ENCODE measurements around the gene UBQLN4. TPM values are rescaled to one million over a fixed set of nuclear protein-coding genes. Genes with fewer than 3 reads are reported as not detected.

UBQLN4 gene
- 32.5 TPM for total RNA-seq
- long read RNA-seq, transcript UBQLN4-201 (11 exons, 3,576 nt), result major isoform, 10 of 37 reads
- long read RNA-seq, partial matches to known transcripts, result 17 of 37 reads
- long read RNA-seq, other reads (novel, unspliced or antisense), result 10 of 37 reads

DNA sequence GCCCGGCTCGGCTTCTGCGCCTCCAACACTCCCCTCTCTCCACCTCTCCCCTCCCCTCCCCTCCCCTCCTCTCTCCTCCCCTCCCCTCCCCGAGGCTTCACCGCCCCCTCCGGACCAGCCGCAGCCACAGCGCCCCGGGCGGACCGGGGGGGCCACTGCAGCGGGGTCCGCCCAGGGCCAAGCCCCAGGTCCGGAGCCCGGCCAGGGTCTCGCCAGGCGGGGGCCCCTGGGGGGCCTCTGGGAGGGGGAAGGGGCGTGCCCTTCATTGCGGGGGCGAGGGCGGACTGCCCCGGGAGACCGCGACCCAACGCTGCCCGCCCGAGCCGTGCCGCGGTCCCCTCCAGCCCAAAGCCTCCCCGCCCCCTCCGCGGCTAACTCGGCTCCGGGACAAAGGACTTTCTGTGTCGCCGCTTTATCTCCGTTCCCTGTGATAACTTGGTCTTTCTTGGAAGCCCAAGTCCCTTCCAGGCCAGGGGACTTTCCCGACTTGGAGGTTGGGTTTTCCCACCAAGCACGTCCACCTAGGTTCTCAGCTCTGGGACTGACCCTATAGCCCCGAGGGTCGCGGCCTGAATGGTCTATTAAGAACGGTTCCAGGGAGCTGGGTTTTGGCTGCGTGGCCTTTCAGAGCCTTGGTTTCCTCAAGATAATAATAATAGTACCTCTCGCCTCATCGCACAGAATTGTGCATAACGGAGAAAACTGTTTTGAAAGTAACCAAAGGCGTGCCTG is at the start of gene UBQLN4:
Gene UBQLN4 (minus strand): TSS at position 31 of the 732 bp plus-strand sequence. CDS start 97 bp downstream, outside the sequence.
- TF ChIP-seq, protein P1, sequence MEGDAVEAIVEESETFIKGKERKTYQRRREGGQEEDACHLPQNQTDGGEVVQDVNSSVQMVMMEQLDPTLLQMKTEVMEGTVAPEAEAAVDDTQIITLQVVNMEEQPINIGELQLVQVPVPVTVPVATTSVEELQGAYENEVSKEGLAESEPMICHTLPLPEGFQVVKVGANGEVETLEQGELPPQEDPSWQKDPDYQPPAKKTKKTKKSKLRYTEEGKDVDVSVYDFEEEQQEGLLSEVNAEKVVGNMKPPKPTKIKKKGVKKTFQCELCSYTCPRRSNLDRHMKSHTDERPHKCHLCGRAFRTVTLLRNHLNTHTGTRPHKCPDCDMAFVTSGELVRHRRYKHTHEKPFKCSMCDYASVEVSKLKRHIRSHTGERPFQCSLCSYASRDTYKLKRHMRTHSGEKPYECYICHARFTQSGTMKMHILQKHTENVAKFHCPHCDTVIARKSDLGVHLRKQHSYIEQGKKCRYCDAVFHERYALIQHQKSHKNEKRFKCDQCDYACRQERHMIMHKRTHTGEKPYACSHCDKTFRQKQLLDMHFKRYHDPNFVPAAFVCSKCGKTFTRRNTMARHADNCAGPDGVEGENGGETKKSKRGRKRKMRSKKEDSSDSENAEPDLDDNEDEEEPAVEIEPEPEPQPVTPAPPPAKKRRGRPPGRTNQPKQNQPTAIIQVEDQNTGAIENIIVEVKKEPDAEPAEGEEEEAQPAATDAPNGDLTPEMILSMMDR (IDR thresholded peaks at IDR 0.05), result peak; percentile 52
- intact Hi-C loops (cut with DNase I), result no loop called here
- peaks cover 22% of the 10 kb centered on the region for H3K4me1 ChIP-seq
- H3K36me3 ChIP-seq, result peaks cover 32% of the 10 kb centered on the region
- H3K27me3 ChIP-seq (ENCODE audit: low read depth), result no peaks in the 10 kb centered on the region
- peak within 1 kb of the TSS; percentile 91 for H3K4me3 ChIP-seq
- peak within 1 kb of the TSS; percentile 85 for H3K27ac ChIP-seq
- DNase-seq (peak; percentile 90), ATAC-seq (peak; percentile 90 to 95)
- no peaks in the 10 kb centered on the region for H3K9me3 ChIP-seq

DNA sequence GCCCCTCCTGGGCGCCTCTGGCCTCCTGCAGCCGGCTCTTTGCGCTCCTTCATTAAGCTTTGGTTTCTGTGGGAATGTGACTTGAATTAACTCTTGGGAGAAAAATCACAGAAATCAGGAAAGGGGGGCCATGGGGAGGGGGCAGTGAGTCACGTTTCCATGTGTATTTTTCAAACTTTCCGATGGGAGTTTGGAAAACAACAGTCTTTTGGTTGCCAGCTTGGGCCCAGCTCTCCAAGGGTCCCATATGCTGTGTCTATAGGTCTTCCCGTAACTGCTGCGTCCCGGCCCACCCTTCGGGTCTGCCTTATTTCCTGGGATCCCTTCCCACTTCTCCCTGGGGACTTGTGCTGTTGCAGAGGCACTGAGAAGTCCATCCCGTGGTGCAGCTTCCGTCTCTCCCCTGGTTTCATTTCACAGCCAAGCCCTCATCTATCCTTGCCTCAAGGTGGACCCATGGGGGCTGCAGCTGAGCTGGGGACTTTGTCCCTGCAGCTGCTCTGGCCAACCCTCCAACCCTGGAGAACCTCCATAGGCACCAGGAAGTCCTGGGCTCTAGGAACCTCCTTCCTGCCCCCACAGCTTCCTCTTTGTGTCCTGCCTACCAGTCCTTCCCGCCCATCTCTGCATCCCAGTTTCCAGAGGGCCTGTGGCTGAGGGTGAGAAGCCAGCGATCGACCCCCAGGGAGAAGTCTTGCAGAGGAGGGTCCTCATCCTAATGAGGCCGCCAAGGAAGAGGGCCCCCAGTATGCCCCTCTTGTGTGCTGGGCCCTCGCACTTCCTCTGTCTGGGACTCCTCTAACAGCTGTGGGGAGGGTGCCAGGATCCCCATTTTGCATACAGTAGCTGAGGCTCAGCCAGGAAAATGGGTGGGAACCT is 49.3 kb upstream of the UBQLN4 start:
- H3K36me3 ChIP-seq, result no peaks in the 10 kb centered on the region
- intact Hi-C loops (cut with DNase I), result no loop called here
- peaks cover 65% of the 10 kb centered on the region for H3K4me1 ChIP-seq
- no peaks in the 10 kb centered on the region for H3K27me3 ChIP-seq (ENCODE audit: low read depth)
- TF ChIP-seq, protein P1 (IDR thresholded peaks at IDR 0.05), result no peak
- H3K27ac ChIP-seq, result peak overlapping the region; percentile 98
- no peak overlapping the region for H3K4me3 ChIP-seq
- no peaks in the 10 kb centered on the region for H3K9me3 ChIP-seq
- DNase-seq, result no peak
- no peak for ATAC-seq

DNA sequence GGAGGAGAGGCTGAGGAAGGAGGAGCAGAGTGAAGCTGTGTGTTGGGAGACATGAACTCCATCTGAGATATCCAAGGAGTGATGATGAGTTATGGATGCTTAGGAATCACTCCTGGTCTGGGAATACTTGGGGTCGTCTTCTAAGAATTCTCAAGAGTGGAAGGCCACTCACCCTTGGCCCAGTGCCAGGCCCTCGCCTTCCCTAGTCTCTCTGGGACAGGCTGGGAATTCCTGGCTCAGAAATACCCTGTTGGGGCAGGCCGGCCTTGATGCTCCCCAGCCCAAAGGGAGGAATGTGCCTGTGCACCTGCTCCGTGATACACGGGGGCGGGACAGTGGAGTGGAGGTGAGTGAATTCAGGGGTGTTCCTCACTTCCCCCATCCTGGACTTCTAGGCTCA is 48.3 kb upstream of the UBQLN4 start:
- no peak for DNase-seq

DNA sequence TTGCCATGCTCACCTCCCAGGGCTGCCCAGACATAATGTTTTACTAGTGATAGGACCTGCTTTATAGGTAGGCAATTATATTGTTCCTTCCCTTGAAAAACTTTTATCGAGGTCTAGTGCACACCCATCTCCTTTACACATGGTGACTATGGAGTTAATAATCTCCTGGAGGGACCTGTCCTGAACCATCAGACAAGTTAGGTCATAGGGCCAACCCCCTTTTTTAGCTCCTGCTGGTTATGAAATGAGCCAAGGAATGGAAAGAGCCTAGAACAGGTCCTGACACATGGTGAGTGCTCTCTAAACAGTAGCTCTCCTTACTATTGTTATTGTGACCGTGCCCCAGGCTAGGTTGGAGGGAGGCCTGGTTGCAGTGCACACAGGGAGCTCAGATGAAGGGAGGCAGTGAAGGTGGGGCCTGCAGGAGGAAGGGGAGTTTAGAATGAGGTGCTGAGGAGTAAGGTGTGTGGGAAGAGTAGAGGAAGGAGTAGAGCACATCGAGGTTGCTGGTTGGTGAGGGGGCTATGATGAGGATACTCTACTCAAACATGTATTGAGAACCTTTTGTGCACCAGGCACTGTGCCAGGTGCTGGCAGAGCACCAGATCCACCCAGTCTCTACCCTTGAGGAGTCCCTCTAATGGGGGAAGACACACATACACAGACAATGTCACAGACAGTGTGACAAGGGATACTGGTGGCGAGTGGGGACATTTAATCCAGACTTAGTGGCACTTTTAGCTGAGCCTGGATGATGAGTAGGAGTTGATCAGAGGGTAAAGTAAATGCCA is 46.8 kb upstream of the UBQLN4 start:
- no peak for ATAC-seq
- TF ChIP-seq, protein P1 (IDR thresholded peaks at IDR 0.05), result no peak
- intact Hi-C loops (cut with DNase I), result no loop called here
- Histone ChIP-seq H3K27me3 (ENCODE audit: low read depth) (no peaks in the 10 kb centered on the region), H3K27ac (no peak overlapping the region), H3K36me3 (no peaks in the 10 kb centered on the region), H3K9me3 (no peaks in the 10 kb centered on the region), H3K4me3 (no peak overlapping the region), H3K4me1 (peaks cover 63% of the 10 kb centered on the region)
- no peak for DNase-seq

More for the DNA sequence above, 48.3 kb upstream of the UBQLN4 start:
- TF ChIP-seq, protein P1 (IDR thresholded peaks at IDR 0.05), result no peak
- H3K36me3 ChIP-seq, result no peaks in the 10 kb centered on the region
- ATAC-seq, result no peak
- no peaks in the 10 kb centered on the region for H3K9me3 ChIP-seq
- intact Hi-C loops (cut with DNase I), result no loop called here
- H3K4me1 ChIP-seq, result peaks cover 65% of the 10 kb centered on the region
- H3K27ac ChIP-seq, result peak overlapping the region; percentile 98
- H3K4me3 ChIP-seq, result no peak overlapping the region
- H3K27me3 ChIP-seq (ENCODE audit: low read depth), result no peaks in the 10 kb centered on the region

DNA sequence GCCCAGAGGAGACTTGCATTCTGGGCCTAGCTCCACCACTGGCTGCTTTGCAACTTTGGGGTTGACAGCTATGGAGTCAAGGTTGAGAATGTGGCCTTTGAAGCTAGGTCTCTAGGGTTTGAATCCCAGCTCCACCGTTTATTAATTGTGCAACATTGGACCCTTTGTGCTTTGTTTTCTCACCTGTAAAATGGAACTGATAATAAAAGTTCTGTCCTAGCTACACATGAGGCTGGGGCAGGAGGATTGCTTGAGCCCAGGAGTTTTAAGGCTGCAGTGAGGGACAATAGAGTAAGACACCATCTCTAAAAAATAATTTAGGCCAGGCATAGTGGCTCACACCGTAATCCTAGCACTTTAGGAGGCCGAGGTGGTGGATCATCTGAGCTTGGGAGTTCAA is 45.7 kb upstream of the UBQLN4 start:
- H3K27me3 ChIP-seq (ENCODE audit: low read depth), result no peaks in the 10 kb centered on the region
- no peaks in the 10 kb centered on the region for H3K9me3 ChIP-seq
- TF ChIP-seq, protein P1 (IDR thresholded peaks at IDR 0.05), result no peak
- H3K4me3 ChIP-seq, result no peak overlapping the region
- H3K36me3 ChIP-seq, result no peaks in the 10 kb centered on the region
- DNase-seq (no peak), ATAC-seq (no peak)
- intact Hi-C loops (cut with DNase I), result loop anchor here (5.0 kb wide), 1 partner anchor 33 kb away; no protein-coding TSS in a partner anchor
- peaks cover 52% of the 10 kb centered on the region for H3K4me1 ChIP-seq
- no peak overlapping the region for H3K27ac ChIP-seq

All from lower lobe of right lung (tissue), 2 donors.